Activated CD4-positive, alpha-beta T cell treated with anti-CD3 and anti-CD28 coated beads for 24 hours (primary cell): ENCODE results near the gene SLC10A7.

Experiments
- DNase-seq, 2 donors: peaks; one replicate each; pipeline ENCODE4 v3.0.0-alpha.2; 2020; ENCODE audit warnings: low read depth in 2 of 2

SLC10A7 gene, protein sequence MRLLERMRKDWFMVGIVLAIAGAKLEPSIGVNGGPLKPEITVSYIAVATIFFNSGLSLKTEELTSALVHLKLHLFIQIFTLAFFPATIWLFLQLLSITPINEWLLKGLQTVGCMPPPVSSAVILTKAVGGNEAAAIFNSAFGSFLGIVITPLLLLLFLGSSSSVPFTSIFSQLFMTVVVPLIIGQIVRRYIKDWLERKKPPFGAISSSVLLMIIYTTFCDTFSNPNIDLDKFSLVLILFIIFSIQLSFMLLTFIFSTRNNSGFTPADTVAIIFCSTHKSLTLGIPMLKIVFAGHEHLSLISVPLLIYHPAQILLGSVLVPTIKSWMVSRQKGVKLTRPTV

DNA sequence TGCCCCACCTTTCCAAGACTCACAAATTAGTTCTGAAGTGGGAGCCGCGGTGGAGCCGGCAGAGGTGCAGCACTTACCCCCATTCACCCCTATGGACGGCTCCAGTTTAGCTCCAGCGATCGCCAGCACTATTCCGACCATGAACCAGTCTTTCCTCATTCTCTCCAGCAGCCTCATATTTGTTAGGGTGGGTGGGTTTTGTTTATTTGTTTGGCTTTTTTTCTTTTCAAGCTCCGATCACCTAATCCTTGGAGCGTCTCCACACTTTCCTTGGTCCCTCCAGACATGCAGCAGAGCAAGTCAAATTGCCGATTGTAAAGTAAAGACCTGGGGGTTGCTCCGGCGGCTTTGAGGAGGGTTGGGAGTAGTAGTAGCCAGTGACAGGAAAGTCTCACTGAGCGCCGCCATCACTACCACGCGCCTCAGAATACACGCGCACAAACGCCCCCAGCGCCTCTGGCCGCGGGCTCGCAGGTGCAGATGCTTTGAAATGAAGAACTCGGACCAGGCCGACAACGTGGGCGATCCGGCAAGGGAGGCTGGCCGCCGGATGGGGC is at the start of gene SLC10A7:
SLC10A7 (minus strand) TSS at position 400 of the 557 bp plus-strand sequence; CDS start at position 177, 223 bp downstream.
- peak; percentile 47 to 50 for DNase-seq

DNA sequence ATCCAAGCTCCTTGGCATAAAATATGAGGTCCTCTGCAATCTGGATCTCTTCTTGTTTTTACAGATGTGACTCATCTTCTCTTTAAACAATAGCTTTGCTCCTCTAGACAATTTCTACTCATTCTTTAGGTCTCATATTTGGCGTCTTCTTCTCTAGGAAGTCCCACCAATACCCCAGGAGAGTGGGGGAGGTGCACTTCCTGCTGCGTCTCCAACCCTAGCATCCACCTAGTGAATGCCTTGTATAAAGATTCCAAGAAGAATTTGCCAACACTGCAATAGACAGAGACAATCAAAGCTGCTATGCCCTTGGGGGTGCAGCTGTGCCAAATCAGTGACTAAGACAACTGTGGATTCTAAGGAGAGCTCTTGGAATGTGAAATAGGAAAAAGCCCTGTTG is 45.7 kb upstream of the SLC10A7 start:
- DNase-seq = no peak

DNA sequence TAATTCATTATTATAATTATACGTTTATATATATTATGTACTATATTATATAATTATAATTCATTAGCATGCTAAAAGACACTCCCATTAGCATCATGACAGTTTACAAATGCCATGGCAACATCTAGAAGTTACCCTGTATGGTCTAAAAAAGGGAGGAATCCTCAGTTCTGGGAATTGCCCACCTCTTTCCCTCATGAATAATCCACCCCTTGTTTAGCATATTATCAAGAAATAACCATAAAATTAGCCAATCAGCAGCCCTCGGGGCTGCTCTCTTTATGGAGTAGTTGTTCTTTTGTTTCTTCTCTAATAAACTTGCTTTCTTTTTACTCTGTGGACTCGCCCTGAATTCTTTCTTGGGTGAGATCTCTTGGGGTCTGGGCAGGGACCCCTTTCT is 42.8 kb upstream of the SLC10A7 start:
- DNase-seq = no peak

DNA sequence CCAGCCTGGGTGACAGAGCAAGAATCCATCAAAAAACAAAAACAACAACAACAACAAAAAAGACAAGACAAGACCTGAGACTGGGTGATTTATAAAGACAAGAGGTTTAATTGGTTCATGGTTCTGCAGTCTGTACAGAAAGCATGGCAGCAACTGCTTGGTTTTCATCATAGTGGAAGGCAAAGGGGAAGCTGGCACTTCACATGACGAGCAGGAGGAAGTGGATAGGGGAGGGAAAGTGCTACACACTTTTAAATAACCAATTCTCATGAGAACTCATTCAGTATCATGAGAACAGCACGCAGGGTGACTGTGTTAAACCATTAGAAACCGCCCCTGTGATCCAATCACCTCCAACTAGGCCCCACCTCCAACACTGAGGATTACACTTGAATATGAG is 28.4 kb upstream of the SLC10A7 start:
- no peak for DNase-seq

DNA sequence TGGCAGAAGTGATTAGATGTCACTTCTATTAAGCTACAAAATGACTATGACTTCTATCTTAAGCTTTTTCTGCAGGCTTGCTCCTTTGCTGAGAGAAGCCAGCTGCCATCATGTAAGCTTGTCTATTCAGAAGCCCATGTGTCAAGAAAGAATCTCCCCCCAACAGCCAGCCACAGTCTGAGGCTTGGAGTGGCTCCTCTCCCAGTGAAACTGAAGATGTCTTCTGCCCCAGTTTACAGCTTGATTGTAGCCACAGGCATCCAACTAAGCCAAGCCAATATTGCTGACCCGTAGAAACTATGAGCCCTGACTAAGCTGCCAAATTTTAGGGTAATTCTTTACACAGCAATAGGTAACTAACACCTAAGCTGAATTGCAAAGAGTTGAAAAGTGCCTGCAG is 26.7 kb upstream of the SLC10A7 start:
- no peak for DNase-seq

DNA sequence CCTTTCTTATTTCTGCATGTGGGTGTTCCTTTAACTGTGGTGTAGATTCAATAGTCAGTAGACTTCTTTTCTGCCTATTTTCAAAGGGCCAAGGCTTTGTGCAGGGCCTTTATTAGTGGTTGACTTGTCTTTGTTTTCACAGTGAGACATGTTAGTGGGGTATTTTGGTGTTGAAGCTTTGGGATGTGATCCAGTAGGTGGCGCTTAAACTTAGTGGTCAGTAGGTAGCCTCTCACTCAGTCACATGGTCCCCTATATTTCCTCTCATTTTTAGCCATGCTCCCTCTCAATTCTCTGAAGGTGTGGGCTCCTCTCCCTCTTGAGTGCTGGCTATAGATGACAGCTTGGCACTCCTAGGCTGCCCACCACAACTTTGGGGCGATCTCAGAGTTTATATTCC is 23.4 kb upstream of the SLC10A7 start:
- DNase-seq = no peak

DNA sequence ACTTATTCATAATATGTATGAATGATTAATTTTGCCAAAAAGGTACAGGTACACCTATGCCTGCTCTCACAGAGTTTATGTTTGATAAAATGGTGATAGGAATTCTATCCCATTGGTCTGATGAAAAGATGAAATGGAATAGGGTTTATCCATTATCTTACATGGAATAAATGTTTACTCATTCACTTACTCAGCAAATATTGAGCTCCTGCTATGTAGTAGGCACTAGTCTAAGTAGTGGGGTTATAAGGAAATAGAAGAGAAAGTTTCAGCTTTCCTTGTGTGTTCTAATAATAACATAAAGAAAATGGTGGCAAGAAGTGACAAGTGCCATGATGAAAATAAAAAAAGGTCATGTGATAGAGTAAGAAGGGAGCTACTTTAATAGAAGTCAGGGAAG is 12.4 kb upstream of the SLC10A7 start:
- DNase-seq = no peak

DNA sequence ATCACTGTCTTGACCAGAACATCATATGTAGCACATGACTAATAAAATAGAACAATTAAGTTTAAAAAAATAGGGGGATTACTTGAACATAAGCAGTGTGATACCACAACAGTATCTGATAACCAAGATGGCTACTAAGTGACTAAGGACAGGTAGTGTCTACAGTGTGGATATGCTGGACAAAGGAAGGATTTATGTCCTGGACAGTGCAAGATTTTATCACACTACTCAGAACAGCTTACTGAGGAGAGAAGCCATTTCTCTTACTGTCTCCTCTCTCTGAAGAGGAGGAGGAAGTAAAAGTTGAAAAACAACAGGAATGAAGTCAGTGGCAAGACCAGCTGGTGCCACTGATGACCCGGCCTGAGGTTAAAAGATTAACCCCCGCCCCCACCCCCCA is 4.0 kb upstream of the SLC10A7 start:
- DNase-seq = no peak

DNA sequence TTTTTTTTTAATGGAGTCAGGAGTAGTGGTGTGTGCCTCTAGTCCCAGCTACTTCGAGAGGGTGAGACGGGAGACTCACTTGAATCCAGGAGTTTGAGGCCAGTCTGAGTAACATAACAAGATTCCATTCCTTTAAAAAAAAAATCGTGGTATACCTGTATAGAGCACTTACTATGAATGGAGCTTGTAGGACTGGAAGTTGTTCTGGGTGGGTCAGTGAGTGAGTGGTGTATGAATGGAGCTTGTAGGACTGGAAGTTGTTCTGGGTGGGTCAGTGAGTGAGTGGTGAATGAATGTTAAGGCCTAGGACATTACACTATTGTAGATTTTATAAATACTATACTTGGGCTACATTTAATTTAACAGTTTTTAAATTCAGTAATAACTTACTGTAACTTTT is 2.9 kb upstream of the SLC10A7 start:
- DNase-seq = no peak

DNA sequence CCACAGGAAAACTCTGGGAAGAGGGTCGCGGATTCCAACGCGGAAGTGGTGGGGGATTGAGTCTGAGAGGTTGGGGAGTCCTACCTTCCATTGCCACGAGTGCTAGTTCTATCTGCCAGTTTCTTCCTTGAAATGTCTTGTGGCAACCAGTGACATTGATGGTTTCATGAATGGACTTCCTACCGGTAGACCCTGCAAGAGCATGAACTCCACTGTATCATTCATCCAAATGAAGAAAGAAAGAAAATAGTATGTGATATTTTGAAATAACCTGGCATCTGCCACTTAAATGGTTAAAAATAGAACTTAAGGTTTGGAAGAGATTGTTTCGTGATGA is 1.1 kb upstream of the SLC10A7 start:
- no peak for DNase-seq

DNA sequence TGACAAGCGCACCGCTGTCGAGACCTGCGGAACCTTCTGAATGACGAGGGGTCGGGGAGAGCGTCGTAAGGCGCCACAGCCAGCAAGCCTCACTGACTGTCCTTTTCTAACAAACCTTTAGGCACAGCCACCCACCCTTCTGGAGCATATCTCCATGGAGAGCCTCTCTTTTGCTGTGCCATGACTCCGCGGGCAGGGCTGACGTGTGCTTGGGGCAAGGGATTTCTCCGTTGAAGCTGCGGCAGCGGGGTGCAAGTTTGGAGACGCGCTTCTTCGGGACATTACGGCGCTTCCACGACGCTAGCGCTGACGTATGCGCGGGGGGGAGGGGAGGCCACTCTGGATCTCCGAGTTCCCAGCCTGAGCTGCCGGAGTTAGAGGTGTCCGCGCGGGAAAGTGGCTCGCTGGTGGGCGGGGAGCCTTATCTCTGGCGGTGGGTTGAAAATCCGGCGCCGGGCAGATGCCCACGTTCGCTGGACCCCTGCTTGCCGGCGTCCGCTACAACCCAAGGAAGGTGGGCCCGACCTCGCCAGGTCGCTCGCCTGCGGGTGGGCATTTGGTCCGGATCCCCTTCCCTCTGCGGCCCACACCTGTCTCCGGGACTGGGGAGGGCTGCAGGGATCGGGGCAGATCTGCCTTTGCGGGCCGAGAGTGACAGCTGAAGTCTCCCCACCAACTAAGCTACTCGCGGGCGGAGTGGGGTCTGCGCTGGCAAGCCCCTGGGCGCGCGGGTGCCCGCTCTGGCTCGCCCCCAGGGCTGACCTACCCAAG is 543 bp upstream of the SLC10A7 start:
- peak; percentile 71 to 83 for DNase-seq

DNA sequence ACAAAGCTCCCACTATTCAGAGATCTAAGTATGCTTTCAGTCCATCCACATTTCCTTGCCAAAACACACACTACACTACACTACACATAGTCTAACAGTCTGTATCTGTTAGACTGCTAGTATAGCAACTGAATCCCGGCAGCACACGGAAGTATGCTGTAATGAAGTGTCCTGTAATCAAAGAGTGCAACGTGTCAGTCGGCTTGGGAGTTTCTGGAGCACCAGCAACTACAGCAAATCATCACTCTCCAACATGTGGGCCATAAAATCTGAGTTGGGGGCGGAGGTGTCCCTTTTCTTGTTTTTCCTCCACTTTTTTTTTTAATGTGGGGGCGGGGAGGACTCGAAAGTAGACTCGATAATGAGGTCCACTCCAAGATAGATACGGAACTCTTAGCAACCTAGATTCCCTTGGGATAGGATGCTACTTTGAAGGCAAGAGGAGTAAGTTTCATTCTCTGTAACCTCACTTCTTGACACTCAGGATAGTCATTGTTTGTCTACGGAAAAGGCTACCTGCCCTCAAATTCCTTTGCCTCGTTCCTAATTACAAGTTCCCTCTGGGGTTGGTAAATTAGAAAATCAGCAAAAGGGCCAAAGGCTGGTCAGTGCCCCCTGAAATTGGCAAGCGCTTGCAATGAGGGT is 722 bp downstream of the SLC10A7 start:
- DNase-seq = peak in 1 of 2 donors; percentile 4

DNA sequence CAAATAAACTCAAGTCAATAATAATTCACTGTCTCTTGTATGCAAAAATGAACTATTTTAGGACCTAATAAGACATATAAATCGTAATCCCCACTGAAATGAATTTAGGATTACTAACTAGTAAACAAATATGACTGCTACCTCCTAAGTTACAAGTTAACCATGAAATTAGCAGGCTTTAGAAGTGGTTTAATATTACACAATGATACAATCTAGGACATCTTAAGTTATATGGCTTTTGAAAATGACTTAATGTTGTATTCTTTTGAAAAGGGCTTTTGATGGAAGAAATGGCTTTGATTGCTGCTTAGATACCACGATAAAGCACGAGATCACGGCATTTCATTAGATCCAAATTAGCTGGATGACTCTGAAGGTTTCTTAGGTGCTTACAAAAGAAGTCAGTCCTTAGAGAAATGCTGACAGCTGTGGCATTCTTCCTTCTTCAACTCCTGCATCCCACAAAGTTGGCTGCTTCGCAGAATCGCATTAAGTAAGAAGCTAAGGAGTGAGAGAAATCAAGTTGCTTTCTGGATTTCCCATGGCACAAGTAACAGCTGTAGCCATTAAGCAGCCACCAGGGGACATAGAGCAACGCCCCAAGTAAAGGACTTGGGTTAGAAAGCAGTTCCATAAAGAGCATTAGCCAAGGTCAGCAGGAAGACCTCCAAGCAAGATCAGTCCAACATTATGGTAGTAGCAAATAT is 6.9 kb downstream of the SLC10A7 start:
- no peak for DNase-seq

DNA sequence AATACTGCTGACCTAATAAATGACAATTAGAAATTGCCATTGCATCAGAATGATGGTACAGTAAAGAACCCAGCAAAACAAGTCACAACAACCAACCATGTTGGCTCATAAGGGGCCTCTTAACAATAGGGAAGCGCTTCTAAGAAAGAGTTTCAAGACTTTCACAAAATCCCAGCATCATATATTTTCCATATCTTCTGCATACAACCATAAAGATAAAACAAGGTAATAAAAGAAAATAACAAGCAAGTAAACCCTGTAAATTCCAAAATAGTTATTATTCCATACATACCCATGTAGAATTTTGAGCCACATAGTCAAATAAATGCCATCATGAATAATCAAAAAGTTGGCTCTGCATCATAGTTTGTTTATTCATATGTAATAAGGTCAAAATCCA is 8.2 kb downstream of the SLC10A7 start:
- DNase-seq = no peak

DNA sequence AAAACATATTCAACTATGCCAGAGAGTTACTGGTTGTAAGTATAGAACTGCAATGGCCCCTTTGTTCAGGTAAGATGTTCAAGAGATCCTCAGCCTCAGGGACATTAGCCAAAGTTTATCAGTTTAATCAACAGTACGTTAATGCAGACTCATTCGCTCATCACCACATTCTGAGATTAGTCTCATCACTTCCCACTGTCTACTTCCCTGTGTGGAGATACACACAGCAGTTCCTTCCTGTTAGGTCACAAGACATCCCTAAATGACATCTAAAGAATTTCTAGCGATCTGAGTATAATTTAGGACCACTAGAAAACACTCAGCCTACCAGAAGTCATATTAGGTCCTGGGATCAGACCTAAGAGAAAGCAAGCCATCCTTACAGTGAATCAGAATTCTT is 10.4 kb downstream of the SLC10A7 start:
- DNase-seq = no peak

DNA sequence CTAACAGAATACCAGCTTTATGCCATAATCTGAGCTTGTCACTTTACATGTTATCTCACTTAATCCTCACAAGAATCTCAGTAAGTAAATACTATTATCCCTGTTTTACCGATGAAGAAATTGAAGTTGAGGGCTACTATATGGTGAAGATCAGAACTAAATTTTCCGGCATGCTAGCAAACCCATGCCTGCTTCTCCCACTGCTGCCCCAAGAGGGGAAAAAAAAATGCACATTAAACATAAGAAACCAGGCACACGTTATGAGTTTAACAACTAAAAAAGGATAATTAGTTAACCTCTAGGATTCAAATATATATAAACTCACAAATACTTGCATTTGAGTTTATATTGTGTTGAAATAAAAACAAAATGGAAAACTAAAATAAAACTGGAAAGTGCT is 10.8 kb downstream of the SLC10A7 start:
- DNase-seq = no peak

DNA sequence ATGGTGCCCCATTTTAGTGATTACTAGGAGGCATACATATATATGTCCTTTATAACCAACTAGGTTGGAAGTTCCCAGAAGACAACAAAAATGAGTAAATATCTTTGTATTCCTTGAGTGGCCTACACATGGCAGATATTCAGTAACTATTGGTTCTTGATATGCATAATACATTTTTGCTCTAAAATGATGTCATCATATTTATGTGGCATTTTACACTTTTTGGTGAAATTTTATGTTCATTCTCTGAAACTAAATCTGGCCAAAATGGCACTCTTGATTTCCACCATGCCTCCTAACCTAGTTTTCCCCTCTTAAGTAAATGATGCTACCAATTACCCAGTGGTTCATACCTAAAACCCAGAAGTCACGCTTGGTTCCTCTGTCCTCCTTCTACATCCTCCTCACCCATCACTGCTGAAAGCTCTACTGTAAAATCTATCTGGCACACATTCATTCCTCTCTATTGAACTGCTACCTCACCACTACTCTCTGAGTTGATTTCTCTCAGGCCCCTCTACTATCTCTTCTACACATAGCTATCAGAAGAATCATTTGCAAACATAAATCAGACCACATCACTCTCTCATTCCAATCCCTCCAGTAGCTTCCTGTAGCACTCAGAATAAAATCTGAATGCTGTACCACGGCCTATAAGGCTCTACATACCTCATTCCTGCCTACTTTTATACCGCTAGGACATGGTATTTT is 13.4 kb downstream of the SLC10A7 start:
- DNase-seq = no peak

DNA sequence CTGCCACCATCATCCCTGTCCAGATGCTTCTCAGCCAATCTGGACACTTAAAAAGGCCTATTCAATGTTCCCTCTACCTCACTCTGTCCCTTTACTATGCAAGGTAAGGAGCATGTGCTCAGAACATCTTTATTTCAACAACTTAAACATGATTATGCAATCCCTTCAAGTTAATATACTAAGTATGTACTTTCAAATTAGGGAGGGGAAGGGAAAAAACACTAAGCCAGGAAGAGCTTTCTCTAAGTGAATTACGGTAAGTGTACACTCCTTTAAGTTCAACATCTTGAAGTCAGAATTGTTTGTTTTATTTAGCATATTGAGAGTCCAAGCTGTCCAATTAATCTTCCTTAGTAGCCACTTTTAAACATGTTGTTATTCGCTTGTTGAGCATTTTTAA is 14.1 kb downstream of the SLC10A7 start:
- no peak for DNase-seq

DNA sequence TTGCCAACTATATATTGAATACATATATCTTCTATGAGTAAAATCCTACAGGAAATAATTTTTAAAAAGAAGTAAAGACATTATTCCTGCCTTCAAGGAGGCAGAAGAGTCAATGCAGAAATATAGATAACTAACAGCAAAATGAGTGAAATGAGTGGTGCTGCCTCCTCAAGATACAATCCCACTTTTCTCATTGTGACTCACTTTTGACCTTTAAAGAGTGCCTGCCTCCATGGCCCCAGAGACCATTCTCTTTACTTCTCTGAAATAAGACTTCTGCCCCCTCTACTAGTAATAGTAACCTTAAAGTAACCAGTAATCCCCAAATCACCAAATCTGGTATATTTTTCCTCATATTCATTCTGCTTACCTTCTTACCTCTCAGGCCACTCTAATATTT is 15.5 kb downstream of the SLC10A7 start:
- DNase-seq = no peak

DNA sequence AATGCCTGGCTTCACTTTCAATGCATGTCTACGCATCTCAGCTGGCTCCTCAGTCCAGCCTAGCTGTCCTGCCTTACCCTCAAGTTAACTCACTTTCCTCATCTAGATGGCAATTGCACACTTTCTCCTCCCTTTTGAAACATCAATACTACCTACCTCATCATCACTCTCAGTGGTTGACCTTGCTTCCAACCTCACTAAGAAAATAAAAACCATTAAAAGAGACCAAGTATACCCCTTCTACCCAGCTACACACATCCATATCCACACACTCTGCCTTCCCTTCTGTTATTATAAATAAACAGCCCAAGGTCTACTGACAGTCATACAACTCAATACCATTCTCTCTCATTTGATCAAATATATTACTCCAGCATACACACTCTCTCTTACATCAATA is 21.5 kb downstream of the SLC10A7 start:
- DNase-seq = no peak

DNA sequence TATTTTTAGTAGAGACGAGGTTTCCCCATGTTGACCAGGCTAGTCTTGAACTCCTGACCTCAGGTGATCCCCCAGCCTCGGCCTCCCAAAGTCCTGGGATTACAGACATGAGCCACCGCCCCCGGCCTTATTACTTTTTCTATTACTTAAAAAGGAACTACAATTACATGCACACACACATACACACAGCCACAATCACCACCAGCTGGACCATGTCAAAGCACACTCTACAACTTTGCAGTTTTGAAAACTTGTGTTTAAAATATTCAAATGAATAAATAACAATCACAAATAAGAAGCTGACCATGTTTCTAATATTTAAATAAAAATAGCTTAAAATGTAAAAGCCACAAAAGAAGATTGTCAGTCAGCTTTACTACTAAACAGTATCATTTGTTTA is 23.4 kb downstream of the SLC10A7 start:
- DNase-seq = no peak
